Muscle layer of duodenum (tissue), 2 donors: Measurements from ENCODE around the gene DCLK1.
A peak's percentile ranks its signal among the peaks of the same experiment; 100 is the strongest.

Experiments
- H3K27ac ChIP-seq: one replicate; pipeline ENCODE4 v1.7.0; 2013; ENCODE audit warnings: mild to moderate bottlenecking, low read length
- H3K27me3 ChIP-seq: one replicate; pipeline ENCODE4 v1.7.0; 2013; ENCODE audit warnings: low read depth, mild to moderate bottlenecking, control low read depth, low read length
- H3K36me3 ChIP-seq, 2 donors: one replicate each; pipeline ENCODE4 v1.7.0; 2013; ENCODE audit warnings: low read length in 2 of 2, control low read depth in 1 of 2, mild to moderate bottlenecking in 1 of 2; ENCODE audit not compliant: insufficient read depth in 2 of 2, control insufficient read depth in 1 of 2
- H3K4me1 ChIP-seq, 2 donors: one replicate each; pipeline ENCODE4 v1.7.0; 2013; ENCODE audit warnings: low read length in 2 of 2, mild to moderate bottlenecking in 2 of 2, control low read depth in 1 of 2, moderate library complexity in 1 of 2; ENCODE audit not compliant: insufficient read depth in 2 of 2, control insufficient read depth in 1 of 2
- H3K4me3 ChIP-seq, 2 donors: one replicate each; pipeline ENCODE4 v1.7.0; 2013; ENCODE audit warnings: low read length in 2 of 2, low read depth in 1 of 2, mild to moderate bottlenecking in 1 of 2
- H3K9me3 ChIP-seq, 2 donors: one replicate each; pipeline ENCODE4 v1.7.0; 2013; ENCODE audit warnings: low read length in 2 of 2, control low read depth in 1 of 2, mild to moderate bottlenecking in 1 of 2; ENCODE audit not compliant: control insufficient read depth in 1 of 2
- donor health status: healthy.

Gene DCLK1

GRCh38 chr13:36033035-36033434 is 98.1 kb downstream of the DCLK1 start:
- Histone ChIP-seq H3K36me3 (no peaks in the 10 kb centered on the region), H3K9me3 (no peaks in the 10 kb centered on the region), H3K27ac (no peak overlapping the region), H3K4me1 (peaks cover 0 to 7% of the 10 kb centered on the region in 2 donors), H3K27me3 (no peaks in the 10 kb centered on the region), H3K4me3 (no peak overlapping the region)

- Histone ChIP-seq H3K9me3 (no peaks in the 10 kb centered on the region), H3K27me3 (no peaks in the 10 kb centered on the region), H3K4me3 (no peak overlapping the region), H3K4me1 (peaks cover 0 to 7% of the 10 kb centered on the region in 2 donors), H3K36me3 (no peaks in the 10 kb centered on the region), H3K27ac (no peak overlapping the region)
These were observed 99.7 kb downstream of the DCLK1 start for GRCh38 chr13:36031490-36031889.

DNA sequence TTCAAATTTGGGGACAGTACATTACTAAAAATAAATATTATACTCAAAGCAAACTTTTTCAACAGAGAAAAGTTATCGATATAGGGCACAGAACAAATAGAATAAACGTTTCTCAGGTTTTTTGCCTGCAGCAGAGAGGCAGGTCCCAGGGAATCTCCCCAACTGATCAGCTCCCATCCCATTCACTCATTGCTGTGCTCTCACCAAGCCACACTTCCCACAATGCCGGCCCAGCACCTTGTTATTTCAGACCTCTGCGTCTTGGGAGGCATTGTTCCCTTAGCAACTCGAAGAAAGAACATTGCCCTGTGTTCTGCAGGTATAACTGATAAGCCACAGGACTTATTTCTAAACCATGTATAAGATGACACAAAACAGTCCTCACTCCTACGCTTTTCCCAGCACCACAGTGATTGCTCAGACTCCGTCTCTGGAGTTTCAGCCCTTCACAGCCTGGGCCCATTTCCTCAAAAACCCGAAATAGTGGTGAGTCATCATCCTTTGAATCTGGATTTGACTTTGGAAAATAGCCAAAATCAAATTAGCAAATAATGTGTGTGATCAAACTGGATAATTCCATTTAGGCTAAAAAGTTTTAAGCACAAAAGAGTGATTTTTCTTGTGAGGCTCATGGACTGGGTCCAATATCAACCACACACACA is 100.4 kb downstream of the DCLK1 start:
- Histone ChIP-seq H3K27me3 (no peaks in the 10 kb centered on the region), H3K27ac (peak overlapping the region; percentile 52), H3K4me3 (no peak overlapping the region), H3K4me1 (peaks cover 0 to 7% of the 10 kb centered on the region in 2 donors), H3K9me3 (no peaks in the 10 kb centered on the region), H3K36me3 (no peaks in the 10 kb centered on the region)

DNA sequence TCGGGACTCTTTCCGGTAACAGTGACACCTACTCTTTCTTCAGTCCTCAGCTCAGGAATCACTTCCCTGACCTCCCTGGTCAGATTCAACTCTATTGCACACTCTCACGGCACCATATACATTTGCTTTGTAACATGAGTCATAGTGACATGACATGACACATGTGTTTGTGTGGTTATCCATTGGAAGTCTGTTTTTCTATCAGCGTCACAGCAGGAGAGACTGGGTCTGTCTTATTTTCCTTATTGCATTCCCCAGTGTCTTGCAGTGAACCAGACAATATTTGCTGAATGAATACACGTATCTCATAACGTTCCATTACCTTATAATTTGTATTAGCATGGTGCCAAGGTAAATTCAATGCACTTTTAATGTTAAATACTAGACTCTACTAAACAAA is 102.0 kb downstream of the DCLK1 start:
- H3K36me3 ChIP-seq, result no peaks in the 10 kb centered on the region
- H3K4me3 ChIP-seq, result no peak overlapping the region
- H3K27me3 ChIP-seq, result no peaks in the 10 kb centered on the region
- H3K9me3 ChIP-seq, result no peaks in the 10 kb centered on the region
- no peak overlapping the region for H3K27ac ChIP-seq
- peaks cover 0 to 7% of the 10 kb centered on the region in 2 donors for H3K4me1 ChIP-seq

GRCh38 chr13:36028359-36029025 is 102.7 kb downstream of the DCLK1 start:
- Histone ChIP-seq H3K4me3 (no peak overlapping the region), H3K9me3 (no peaks in the 10 kb centered on the region), H3K36me3 (no peaks in the 10 kb centered on the region), H3K4me1 (peaks cover 0 to 7% of the 10 kb centered on the region in 2 donors), H3K27ac (no peak overlapping the region), H3K27me3 (no peaks in the 10 kb centered on the region)

DNA sequence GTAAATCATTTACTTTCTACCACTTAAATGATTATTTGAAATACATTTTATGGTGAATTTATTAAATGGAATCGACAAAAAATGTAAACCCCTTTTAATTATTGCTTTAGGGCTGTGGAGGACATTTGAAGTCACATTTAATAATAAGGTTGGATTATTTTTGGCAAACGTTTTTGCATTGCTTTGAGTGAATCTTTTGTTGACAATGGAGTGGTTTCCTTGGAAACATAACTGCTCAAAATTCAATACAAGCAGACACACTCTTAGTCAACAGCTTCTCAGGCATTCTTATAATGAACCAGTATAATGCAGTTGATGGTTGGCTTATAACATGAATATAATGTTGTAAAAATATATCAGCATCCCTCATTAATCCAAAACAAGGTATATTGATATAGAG is 104.7 kb downstream of the DCLK1 start:
- no peak overlapping the region for H3K27ac ChIP-seq
- H3K4me3 ChIP-seq, result no peak overlapping the region
- H3K27me3 ChIP-seq, result no peaks in the 10 kb centered on the region
- peaks cover 0 to 7% of the 10 kb centered on the region in 2 donors for H3K4me1 ChIP-seq
- no peaks in the 10 kb centered on the region for H3K9me3 ChIP-seq
- no peaks in the 10 kb centered on the region for H3K36me3 ChIP-seq

- Histone ChIP-seq H3K4me1 (no peaks in the 10 kb centered on the region), H3K9me3 (no peaks in the 10 kb centered on the region), H3K4me3 (no peak overlapping the region), H3K27ac (no peak overlapping the region), H3K27me3 (no peaks in the 10 kb centered on the region), H3K36me3 (no peaks in the 10 kb centered on the region)
These were observed 116.4 kb downstream of the DCLK1 start for GRCh38 chr13:36014763-36015162.

- H3K36me3 ChIP-seq, result no peaks in the 10 kb centered on the region
- no peaks in the 10 kb centered on the region for H3K27me3 ChIP-seq
- no peaks in the 10 kb centered on the region for H3K4me1 ChIP-seq
- H3K27ac ChIP-seq, result no peak overlapping the region
- no peak overlapping the region for H3K4me3 ChIP-seq
- no peaks in the 10 kb centered on the region for H3K9me3 ChIP-seq
These were observed 124.1 kb downstream of the DCLK1 start for GRCh38 chr13:36006894-36007675.

DNA sequence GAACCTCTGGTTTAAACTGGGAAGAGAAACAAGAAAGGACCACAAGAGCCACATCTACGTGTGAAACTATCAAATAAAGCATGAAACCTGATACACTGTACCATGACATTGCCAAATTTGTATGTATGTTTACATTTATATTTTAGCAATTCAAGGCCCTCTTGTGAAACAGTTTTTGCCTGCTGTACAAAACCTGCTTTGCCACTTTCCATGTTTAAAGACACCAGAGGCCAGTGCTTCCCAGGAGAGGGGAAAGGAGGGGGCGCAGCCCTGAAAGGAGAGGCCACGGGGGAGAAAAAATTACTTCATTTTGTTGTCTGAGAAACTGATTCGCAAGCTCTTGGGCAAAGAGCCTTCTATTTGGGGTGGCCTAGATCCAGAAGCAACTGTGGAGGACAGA is 124.8 kb downstream of the DCLK1 start:
- Histone ChIP-seq H3K27me3 (no peaks in the 10 kb centered on the region), H3K4me1 (no peaks in the 10 kb centered on the region), H3K4me3 (no peak overlapping the region), H3K27ac (no peak overlapping the region), H3K9me3 (no peaks in the 10 kb centered on the region), H3K36me3 (no peaks in the 10 kb centered on the region)

- Histone ChIP-seq H3K27ac (no peak overlapping the region), H3K27me3 (no peaks in the 10 kb centered on the region), H3K36me3 (no peaks in the 10 kb centered on the region), H3K4me3 (no peak overlapping the region), H3K4me1 (no peaks in the 10 kb centered on the region), H3K9me3 (no peaks in the 10 kb centered on the region)
These were observed 129.6 kb downstream of the DCLK1 start for GRCh38 chr13:36001561-36001960.

DNA sequence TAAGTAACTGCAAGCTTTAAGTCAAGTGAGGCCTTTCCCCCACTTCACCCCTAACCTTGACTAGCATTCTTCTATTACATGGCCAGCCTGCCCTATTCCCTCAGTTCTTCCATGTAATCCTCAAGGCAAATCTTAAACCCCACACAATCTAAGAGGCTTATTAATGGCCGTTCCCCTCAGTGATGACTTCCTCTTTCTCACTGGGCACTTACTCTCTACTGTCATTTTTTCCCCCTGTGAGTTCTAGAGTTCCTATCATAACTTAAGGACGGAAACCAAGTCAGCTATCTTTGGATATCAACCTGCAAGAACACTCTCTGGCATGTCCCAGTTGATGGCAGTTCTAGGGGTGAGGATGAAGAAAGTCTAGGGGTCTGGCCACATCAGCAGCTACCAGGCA is 131.2 kb downstream of the DCLK1 start:
- Histone ChIP-seq H3K4me1 (no peaks in the 10 kb centered on the region), H3K27ac (no peak overlapping the region), H3K9me3 (no peaks in the 10 kb centered on the region)

More for the DNA sequence above, 131.2 kb downstream of the DCLK1 start:
- H3K4me3 ChIP-seq, result no peak overlapping the region
- H3K27me3 ChIP-seq, result no peaks in the 10 kb centered on the region
- no peaks in the 10 kb centered on the region for H3K36me3 ChIP-seq
